Eye (tissue), 1 donor: ENCODE results near the gene DAND5.

Source experiments
- DNase-seq: peaks from one replicate; pipeline ENCODE4 v3.0.0-alpha.2; 2015

Gene DAND5

DNA sequence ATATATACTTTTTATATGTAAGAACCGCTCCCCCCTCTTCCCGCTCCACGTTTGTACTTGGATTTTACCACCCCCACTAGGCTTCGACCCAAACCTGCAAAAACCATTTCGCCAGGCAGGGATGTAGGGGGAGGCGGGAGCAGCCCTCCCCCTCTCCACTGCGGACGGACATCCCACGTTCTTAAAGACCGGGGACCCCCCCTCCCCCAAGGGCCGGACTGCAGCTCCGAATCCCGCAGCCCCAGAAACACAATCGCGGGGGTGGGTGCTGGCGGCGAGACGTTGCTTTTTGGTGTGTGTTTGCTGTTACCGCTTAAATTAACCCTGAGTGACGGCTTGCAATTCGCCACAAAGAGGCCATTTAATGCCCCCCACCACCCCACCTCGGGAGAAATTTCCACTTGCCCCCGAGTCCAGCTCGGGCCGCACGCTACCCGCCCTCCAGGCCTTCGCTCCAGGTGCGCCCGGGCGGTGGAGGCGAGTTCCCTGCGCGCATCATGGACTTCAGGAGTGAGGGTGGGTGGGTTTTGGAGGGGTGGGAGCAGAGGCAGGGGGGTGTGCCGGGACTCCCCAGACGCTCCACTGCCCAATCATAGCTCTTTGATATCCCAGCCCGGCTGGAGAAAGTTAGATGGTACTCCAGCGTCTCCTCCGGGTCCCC is 41.7 kb downstream of the DAND5 start:
- DNase-seq: no peak

DNA sequence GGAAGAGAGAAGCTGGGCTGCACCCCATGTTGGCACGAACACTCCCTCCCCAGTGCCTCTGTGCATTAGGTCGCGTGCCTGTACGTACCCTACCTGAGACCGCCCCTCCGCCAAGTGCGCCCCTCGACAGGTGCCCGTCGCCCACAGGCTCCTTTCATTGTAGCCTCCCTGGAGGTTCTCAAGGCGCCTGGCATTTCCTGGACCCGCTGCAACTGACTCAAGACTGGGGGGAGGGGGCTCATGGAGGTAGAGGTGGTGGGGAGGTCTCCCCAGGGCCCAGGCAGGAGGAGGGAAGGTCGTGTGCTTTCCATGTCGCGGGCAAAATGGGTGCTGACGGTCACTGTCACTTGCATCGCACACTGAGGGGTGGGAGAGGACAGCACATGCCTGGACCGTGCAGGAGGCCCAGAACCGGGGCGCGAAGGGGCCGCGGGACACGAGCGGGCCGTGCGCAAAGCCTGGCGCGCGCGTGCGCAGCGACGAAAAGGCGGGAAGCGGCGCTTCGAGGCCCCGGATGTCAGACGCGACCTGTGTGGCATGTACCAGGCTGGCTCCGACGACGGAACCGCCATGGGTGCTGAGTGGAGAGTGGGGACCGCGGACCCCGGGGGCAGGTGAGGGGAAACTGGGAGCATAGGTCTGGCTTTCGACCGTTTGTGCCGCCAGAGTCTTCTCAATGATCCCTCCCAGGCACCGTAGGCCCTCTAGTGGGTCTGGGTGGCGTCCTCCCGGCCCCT is 42.4 kb downstream of the DAND5 start:
- peak; percentile 45 for DNase-seq

DNA sequence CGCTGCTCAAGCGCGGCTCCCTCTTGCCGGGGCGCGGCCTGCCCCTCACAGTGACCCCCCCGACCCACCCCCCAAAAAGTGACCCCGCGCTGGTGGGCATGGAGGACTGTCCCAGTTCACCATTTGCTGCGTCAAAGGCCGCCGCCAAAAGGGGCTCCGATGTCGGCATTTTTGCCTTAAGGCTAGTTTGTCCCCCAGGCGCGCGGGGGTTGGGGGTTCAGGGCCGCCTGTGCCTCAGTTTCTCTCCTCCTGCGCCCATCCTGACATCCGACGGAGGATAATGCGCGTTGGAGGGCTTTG is 43.0 kb downstream of the DAND5 start:
- DNase-seq: no peak

DNA sequence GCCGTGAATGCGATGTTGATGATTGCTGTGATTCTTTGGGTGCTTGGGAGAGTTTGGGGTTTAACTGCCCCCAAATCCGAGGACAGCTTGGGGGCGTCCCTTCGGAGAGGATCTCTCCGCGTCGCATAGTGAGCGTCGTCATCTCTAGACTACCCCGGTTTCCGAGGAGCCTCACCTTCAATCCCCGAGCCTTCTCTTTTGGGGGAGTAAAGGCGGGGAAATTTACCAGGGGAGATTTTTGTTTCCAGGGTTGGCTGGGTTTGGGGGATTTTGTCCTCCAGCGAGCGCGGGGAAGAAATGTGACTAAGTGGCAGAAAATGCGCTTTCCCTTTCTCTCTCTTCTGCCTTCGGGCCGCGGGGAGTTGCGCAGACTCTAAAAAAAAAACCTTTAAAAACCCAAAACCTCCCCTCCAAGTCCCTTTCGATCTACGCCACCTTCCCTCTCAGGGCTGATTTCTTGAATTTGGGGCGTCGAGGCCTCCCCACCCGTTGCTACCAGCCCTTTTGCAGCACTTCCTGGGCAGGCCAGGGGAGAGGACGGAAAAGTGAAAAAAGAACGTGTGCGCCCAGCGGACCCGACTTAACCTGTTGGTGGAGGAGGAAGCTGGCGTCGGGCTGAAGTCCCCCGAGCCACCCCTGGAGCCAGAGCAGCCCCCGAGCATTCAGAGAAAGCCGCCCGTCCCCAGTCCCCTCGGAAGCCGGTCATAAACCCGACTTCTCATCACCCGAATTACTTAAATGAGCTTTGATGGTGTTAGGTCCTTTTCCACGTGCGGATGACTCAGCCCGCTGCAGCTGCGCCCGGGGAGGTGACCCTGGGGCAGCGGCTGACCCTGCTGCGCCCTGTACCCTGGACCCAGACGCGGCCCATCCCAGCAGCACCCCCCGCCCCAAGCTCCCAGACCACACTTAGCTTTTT is 43.6 kb downstream of the DAND5 start:
- DNase-seq: peak; percentile 68

DNA sequence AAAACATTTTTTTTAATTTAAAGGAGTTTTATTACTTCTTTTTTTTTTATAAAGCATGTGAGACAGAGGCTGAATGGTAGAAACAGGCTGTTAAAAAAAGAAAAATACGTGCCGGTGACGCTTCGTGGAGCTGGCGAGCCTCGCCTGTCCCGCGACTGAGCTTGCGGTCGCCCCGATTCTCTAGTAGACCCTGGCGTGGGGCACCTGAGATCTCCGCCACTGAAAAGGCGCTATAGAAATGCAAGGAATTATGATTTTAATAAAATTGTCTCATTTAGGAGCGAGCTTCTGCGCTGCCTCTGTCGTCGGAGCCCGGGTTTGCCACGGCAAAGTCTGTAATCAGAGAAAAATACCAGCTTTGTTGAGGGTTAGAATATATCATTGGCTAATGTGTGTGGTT is 44.3 kb downstream of the DAND5 start:
- peak; percentile 73 for DNase-seq

DNA sequence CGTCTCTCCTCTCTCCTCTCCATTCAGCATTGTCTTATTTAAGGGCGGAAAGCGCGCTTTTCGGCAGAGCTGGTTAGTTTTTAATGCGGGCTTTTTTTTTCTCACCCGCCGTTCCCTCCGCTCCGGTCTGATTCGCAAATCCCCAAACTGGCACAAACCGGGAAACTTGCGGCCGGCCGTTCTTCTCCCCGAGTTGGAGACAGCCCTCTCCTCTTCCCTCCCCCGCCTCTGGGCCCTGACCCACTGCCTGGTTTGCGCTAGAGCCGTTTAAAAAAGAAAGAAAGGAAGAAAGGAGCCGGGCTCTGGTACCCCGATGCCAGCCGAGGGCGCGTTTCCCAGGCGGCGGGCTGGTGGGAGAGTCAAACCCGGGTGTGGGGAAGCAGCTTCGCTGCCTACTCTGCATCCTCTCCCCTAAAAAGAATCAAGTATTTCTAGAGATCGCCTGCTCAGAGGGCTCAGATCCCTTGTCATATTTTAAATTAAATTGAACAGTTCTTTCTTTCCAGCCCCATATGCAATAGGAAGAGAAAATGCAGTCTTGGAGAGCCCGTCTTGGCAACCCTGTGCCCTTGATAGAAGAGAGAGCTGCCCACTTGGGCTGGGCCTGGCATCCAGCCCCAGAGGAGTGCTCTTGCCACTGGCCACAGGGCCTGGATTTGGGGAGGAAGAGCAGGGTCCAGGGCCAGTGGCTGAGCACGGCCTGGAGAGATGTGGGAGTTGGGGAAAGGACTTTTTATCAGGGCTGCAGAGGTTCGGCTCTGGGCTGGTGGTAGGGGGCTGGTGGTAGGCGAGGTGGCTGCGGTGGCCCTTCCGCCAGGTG is 44.9 kb downstream of the DAND5 start:
- DNase-seq: no peak

DNA sequence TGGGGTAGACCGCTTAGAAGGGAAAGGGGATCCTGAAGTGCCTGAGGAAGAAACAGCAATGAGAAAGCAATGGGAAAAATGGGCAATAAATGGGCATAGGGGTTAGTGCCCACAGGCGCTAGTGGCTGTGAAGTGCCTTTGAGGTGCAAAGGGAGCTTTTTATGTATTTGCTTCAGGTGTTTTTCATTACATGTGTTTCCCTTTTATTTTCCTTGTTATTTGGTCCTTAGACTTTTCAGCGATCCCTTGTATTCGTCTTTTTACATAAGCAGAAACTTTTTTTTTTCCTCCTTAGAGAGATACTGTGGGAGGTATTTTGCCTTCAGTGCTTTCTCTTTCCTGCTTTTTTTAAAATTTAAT is 45.5 kb downstream of the DAND5 start:
- DNase-seq: no peak

DNA sequence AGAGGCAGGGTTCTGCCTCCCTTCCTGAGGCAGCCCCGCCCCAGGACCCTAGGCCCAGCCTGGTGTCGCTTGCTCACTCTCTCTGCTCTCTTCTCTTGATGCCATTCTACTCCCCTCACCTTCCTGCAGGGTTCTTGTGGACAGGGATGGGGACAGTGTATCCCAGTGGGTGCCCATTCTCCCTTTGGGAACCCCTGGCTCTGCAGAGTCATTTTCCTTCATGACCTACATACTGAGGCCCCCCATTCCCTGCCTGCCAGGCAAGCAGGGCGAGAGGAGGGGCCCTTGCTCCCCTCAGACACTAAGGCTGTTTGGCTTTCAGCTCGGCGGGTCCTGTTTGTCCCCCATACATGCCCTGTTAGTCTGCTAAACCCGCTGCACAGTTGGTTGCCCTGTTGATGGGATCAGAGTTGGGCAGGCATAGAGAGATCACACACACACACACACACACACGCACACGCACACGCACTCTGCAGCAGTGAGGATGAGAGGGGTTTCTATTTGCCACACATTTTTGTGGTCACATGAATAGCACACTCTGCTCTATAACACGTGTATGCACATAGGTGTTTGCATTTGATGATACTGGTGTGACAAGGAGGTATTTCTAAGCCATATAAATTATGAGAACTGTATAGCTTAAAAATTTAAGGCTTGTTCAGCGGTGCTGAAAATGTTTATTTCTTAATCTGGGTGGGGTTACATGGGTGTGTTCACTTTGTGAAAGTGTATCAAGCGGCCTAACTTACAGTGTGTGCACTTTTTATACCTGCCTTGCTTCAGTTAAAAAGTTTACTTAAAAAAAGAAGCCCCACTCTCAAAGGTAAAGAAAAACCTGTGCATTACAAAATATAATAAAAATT is 46.2 kb downstream of the DAND5 start:
- DNase-seq: peak; percentile 64

DNA sequence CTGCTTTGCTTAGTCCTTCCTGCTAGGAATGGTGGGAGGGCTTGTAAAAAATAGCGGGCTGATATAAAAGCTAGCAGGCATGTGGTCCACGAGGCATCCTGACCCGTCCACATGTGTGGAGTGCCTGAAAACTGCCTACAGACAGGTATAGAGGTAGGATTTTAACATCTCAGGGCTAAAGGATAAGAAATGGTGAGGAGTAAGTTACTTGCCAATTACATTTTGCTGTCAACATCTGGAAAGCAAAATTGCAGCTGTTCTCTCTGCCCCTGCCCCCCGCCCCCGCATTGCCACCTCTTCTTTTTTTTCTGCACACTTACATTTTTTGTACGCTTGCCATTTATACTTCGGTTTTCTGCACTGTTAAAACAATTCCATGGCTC is 46.9 kb downstream of the DAND5 start:
- DNase-seq: no peak

DNA sequence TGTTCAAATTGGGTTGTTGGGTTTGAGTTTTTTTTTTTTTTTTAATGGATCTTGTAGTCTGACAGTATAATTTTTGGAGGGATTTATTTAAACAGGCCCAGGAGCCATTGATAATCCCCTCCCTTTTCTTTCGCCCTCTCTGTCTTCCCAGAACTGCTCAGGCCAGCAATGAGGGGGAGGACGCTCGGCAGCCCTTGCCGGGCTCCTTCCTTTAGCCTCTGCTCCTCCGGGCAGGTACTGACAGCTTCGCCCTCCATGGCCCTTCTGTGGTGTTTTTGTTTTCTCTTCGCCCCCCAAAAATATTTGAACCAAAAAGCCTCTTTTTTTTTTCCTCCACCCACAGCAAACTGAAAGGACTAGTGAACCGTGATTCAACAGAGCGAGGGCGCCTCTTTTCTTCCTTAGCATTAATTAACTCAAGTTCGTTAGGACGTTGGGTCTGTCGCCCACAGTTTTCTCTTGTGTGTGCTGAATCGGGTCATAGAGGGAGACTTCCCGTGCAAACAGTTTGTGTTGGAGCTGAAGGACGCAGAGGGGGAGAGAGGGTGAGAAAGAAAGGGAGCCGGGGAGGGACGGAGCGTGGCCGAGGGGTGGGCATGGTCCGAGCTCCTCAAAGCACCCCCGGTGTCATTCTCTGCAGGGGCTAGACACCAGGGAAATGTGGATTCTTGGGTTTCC is 47.4 kb downstream of the DAND5 start:
- DNase-seq: peak; percentile 67

DNA sequence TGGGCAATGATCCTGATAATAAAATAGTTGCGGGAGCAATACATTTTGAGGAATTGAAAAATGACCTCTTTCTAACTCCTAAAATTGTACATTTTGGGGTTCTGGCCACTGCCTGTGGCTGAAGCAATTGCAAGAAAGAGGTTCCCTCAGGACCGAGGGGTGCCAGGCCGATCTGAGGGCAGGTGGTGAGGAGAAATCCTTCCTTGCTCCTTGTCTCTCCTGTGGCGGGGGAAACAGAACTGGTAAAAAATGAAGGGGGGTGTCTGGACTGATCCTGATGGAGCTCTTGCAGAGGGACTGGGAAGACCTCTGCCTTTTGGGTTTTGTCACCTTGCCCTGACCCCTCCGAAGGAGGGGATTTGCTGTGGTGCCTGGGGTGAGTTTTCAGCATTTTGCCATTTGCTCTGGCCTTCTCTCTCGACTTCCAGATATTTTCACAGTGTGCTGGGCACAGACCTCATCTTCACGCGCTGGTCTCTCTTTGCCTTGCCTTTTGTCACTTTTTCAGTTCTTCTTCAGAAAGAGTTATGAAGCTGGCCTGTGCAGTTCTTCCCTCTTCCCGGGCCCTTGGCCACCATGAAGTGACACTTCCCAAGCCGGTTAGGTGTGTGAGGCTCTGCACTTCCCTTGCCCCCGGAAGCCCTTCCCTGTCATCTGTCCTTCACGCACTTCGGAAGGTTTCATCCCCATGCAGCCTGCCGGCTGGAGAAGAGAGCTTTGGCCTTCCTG is 48.1 kb downstream of the DAND5 start:
- peak; percentile 41 for DNase-seq

DNA sequence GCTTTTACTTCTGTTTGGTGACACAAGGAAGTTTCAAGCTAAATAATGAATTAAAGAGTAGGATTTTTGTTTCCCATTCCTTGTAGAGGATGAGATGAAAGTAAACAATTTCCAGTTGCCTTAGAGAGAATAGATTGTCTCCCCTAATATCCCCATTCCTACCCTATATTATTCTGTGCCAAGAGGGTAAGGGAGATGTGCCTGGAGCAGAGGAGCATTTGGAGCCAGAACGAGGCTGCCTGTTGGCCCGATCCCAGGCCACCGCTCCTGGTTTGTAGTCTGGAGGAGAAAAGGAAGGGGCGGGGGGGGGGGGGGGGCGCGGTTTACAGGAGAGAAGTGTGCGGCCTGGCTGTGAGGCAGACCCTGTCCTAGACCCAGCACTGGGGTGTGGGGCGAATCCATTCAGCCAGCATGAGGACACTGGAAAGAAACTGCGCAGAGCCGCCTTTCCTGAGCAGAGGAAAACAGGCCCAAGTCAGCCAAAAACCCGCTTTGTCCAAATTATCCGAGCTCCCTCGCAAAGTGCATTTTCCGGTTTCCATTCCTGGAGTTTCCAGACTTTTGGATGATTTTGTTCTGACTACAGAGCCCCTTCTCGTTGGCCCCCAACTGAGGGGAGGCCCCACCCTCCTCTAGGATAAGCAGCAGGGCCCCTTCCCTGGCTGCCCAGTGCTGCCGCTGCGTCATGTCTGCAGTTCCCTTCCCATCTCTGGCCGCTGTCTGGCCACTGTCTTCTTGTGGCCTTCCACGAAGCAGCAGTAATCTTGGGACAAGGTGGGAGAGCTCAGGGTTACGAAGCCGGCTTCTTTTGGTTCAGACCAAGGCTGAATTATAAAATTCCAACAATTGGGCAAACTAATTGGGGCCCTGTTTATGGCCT is 48.9 kb downstream of the DAND5 start:
- peak; percentile 50 for DNase-seq

DNA sequence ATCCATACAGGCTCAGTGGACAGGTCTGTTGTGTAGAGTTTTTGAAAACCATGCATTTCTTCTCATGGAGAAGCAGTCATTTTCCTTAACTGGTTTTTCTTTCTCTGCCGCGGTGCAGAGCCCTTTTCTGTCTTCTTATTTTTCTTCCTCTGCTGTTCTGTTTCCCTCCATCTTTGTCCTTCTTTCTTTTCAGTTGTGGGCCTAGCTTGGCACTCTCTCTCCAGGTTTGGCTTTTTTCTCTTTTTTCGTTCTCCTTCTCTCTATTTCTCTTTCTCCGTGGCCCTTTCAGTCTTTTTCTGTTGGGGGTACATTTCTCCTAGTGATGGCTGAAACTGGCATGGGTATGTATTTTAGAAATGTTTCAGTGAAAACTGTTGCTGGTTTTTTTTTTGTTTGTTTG is 50.0 kb downstream of the DAND5 start:
- peak; percentile 24 for DNase-seq

DNA sequence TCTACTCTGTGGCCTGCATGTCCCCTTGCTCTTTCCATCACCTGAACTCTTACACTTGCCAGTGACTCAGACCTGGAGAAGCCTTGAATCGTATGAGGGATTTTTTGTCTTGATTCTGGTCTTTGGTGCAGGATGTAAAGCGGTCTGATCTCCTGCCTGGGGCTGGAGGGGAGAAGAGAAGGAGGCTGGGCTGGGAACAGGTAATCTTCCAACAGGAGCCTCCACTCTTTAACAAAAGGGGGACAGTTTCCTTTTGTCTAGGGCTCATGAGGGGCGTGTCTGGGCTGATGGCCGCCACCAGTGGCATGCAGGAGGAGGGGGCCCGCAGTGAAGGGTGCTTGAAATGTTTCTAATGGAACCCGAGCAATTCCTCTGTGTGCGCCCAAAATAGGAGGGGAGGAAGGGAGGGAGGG is 50.6 kb downstream of the DAND5 start:
- peak; percentile 19 for DNase-seq

DNA sequence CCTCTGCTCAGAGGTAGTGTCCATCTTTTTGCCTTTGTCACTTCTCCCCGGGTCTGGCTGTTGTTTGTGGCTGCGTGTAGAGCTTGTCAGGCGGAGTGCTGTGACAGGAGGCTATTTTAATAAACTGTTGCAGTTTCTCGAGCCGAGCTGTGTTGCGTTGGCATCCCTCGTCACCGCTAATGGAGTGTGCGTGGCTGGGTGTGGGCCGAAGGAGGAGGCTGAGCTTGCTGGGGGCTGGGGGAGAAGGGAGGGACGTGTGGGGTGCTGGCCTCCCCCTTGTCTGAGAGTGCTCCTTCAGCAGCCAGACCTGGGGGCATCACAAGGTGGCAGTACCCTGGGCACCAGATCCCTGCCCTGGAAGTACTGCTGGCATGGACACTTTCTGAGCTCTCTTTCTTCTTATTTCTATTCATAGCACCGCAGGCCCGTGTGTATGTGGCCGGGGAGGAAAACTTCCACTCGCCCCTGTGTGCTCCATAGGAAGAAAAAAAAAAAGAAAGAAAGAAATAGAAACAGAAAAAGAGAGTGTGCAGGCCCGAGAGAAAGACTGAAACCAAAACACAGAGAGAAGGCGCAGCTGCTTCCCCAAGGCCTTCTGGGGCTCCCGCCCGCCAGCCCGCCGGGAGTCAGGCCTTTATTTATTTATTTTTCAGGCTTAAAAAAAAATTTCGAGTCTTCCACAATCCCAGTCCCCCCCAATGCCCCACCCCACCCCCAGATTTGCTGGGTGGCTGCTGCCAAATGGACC is 52.9 kb downstream of the DAND5 start:
- no peak for DNase-seq

DNA sequence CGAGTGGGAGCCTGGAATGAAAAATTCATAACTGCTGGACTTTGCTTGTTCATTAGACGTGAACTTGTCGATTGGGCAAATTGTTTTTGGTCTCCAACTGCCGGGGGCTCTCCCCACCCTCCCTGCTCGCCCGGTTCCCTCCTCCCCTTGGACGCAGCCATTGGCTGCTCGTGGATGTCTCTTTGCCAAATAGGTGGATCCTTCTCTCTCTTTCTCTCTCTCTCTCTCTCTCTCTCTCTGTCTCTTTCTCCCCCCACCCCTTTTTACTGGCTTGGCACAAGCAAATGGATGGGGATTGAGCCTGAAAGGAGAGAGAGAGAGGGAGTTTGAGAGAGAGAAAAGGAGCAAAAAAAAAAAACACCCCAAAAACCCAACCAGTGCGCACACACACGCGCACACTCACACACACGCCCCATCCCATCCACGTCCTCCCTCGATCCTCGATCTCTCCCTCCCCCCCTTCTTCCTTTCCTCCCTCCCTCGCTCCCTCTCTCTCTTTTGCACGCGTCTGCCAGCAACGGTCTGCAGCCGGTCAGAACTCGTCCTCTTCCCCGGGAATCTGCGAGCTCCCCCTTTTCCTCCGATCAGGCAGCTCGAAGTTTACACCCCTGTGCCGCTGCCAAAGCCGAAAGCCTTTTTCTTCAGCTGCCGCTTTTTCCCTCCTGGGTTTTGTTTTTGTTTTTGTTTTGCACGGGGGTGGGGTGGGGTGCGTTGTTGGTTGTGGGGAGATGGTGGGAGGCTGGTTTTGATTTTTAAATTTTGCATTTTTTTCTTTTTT is 53.7 kb downstream of the DAND5 start:
- DNase-seq: peak; percentile 87

DNA sequence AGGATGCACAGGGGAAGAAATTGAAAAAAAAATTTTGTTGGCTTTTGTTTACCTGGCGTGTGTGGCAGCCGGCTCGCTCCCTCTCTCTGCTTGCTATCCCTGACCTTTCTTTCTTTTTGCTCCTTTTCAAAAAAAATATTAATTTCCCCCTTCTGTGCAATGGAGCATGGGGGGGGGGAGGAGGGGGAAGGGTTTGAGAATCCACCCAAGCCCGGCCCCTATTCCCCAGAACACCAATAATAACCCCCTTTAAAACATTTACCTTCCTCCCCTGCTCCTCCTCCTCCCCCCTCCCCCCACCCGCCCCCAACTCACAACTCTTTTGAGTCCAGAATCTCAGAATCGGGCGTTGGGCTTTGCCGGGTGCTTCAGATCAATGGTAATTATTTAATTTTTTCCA is 54.3 kb downstream of the DAND5 start:
- no peak for DNase-seq
